OCI-LY1 (cell line): ENCODE data around the gene GALT.
A peak's percentile ranks its signal among the peaks of the same experiment; 100 is the strongest.

Experiments
- H2AFZ ChIP-seq: fragments of 200-600 bp; sonication (generic), shearing (Covaris generic); 2 replicates; pipeline ENCODE4 v1.6.0; 2014; ENCODE audit warnings: antibody characterized with exemption, mild to moderate bottlenecking, low read length
- H3F3A ChIP-seq: fragments of 200-600 bp; sonication (generic), shearing (Covaris generic); 2 replicates; pipeline ENCODE4 v1.6.0; 2014; ENCODE audit warnings: mild to moderate bottlenecking, antibody characterized with exemption, low read length, moderate library complexity; ENCODE audit not compliant: insufficient read depth
- H3K27ac ChIP-seq: fragments of 200-600 bp; sonication (generic); 2 replicates; pipeline ENCODE4 v1.5.1; 2014; ENCODE audit warnings: low read length, mixed run types, mild to moderate bottlenecking, low read depth; ENCODE audit not compliant: poor library complexity, severe bottlenecking
- H3K27me3 ChIP-seq: fragments of 200-600 bp; sonication (generic); 2 replicates; pipeline ENCODE4 v1.6.0; 2014; ENCODE audit warnings: antibody characterized with exemption, mild to moderate bottlenecking, low read length, moderate library complexity; ENCODE audit not compliant: insufficient read depth
- H3K36me3 ChIP-seq: fragments of 200-600 bp; sonication (generic); 2 replicates; pipeline ENCODE4 v1.6.1; 2014; ENCODE audit warnings: mild to moderate bottlenecking, antibody characterized with exemption, low read length, moderate library complexity, mixed read lengths; ENCODE audit not compliant: insufficient read depth
- H3K4me1 ChIP-seq: fragments of 200-600 bp; sonication (generic); 2 replicates; pipeline ENCODE4 v1.5.1; 2014; ENCODE audit warnings: mild to moderate bottlenecking, low read length, moderate library complexity; ENCODE audit not compliant: insufficient read depth, severe bottlenecking
- H3K4me2 ChIP-seq: fragments of 200-600 bp; sonication (generic), shearing (Covaris generic); 2 replicates; pipeline ENCODE4 v1.6.1; 2014; ENCODE audit warnings: low read length
- H3K4me3 ChIP-seq: fragments of 200-600 bp; sonication (generic); 2 replicates; pipeline ENCODE4 v1.5.1; 2014; ENCODE audit warnings: low read length, low read depth, mild to moderate bottlenecking, mixed read lengths; ENCODE audit not compliant: poor library complexity, severe bottlenecking
- H3K79me2 ChIP-seq: fragments of 200-600 bp; shearing (Covaris generic); 2 replicates; pipeline ENCODE4 v1.6.1; 2016; ENCODE audit warnings: mixed run types, low read length, mixed read lengths; ENCODE audit not compliant: insufficient read depth
- H3K9ac ChIP-seq: fragments of 200-600 bp; sonication (generic), shearing (Covaris generic); 2 replicates; pipeline ENCODE4 v1.6.1; 2014; ENCODE audit warnings: mild to moderate bottlenecking, low read length, mixed read lengths
- H3K9me2 ChIP-seq: fragments of 200-600 bp; sonication (generic), shearing (Covaris generic); 2 replicates; pipeline ENCODE4 v1.6.1; 2014; ENCODE audit warnings: low read depth, mild to moderate bottlenecking, low read length, mixed read lengths
- H3K9me3 ChIP-seq: fragments of 200-600 bp; shearing (Covaris generic); 2 replicates; pipeline ENCODE4 v1.6.1; 2014; ENCODE audit warnings: low read length, mixed read lengths
- H4K20me1 ChIP-seq: fragments of 200-600 bp; sonication (generic), shearing (Covaris generic); 2 replicates; pipeline ENCODE4 v1.6.0; 2016; ENCODE audit warnings: mild to moderate bottlenecking, low read length; ENCODE audit not compliant: insufficient read depth
- CTCF ChIP-seq: fragments of 200-600 bp; sonication (generic), shearing (Covaris generic); IDR thresholded peaks from 2 replicates; pipeline ENCODE4 v1.5.1; 2017; ENCODE audit warnings: mild to moderate bottlenecking, antibody characterized with exemption, low read length, moderate library complexity, mixed read lengths
- EZH2 ChIP-seq: fragments of 200-600 bp; sonication (generic), shearing (Covaris generic); IDR thresholded peaks from 2 replicates; pipeline ENCODE4 v1.8.0; 2017; ENCODE audit warnings: borderline replicate concordance, mixed run types, mild to moderate bottlenecking, antibody characterized with exemption, low read length, moderate library complexity, mixed read lengths

The GALT gene

GRCh38 chr9:34675048-34675714, 28.7 kb downstream of the GALT start:
- H3K9ac ChIP-seq: no peak overlapping the region
- TF ChIP-seq CTCF (peak; percentile 90), EZH2 (no peak)

GRCh38 chr9:34675869-34676268, 29.4 kb downstream of the GALT start:
- H3K9ac ChIP-seq: no peak overlapping the region
- H3K4me3 ChIP-seq: no peak overlapping the region
- H3K9me2 ChIP-seq: no peaks in the 10 kb centered on the region
- H2AFZ ChIP-seq: no peak overlapping the region
- H3K36me3 ChIP-seq: no peaks in the 10 kb centered on the region
- no peak for TF ChIP-seq CTCF
- no peak for TF ChIP-seq EZH2
- H4K20me1 ChIP-seq: no peaks in the 10 kb centered on the region
- no peaks in the 10 kb centered on the region for H3K27me3 ChIP-seq
- H3F3A ChIP-seq: no peaks in the 10 kb centered on the region
- no peak overlapping the region for H3K4me2 ChIP-seq
- H3K27ac ChIP-seq: no peak overlapping the region
- H3K79me2 ChIP-seq: no peaks in the 10 kb centered on the region
- H3K9me3 ChIP-seq: no peaks in the 10 kb centered on the region
- H3K4me1 ChIP-seq: no peaks in the 10 kb centered on the region

More at GRCh38 chr9:34675048-34675714, 28.7 kb downstream of the GALT start:
- Histone ChIP-seq H2AFZ (no peak overlapping the region), H3K27me3 (no peaks in the 10 kb centered on the region), H3K9me3 (no peaks in the 10 kb centered on the region), H3K36me3 (no peaks in the 10 kb centered on the region), H3K27ac (no peak overlapping the region), H3K9me2 (no peaks in the 10 kb centered on the region), H3K79me2 (no peaks in the 10 kb centered on the region), H3K4me3 (no peak overlapping the region), H3K4me1 (no peaks in the 10 kb centered on the region), H3F3A (no peaks in the 10 kb centered on the region), H4K20me1 (no peaks in the 10 kb centered on the region), H3K4me2 (no peak overlapping the region)

- H3K79me2 ChIP-seq: no peaks in the 10 kb centered on the region
- no peaks in the 10 kb centered on the region for H3K9me2 ChIP-seq
- H3K27ac ChIP-seq: no peak overlapping the region
- no peak overlapping the region for H3K4me3 ChIP-seq
- no peak overlapping the region for H3K4me2 ChIP-seq
- H3K9ac ChIP-seq: no peak overlapping the region
- no peaks in the 10 kb centered on the region for H4K20me1 ChIP-seq
- no peaks in the 10 kb centered on the region for H3F3A ChIP-seq
- H2AFZ ChIP-seq: no peak overlapping the region
- no peaks in the 10 kb centered on the region for H3K36me3 ChIP-seq
- H3K9me3 ChIP-seq: no peaks in the 10 kb centered on the region
- no peaks in the 10 kb centered on the region for H3K27me3 ChIP-seq
- H3K4me1 ChIP-seq: no peaks in the 10 kb centered on the region
- TF ChIP-seq CTCF (no peak), EZH2 (no peak)
These were observed 37.7 kb downstream of the GALT start for GRCh38 chr9:34684145-34684544.
